ENCODE measurements around the gene UHRF2.

The UHRF2 gene

GRCh38 chr9:6409811-6410210, 3.2 kb upstream of the UHRF2 start:
- H3K27me3 ChIP-seq (replicated peaks; ENCODE audit: insufficient read depth, low read length) = no peaks in the 10 kb centered on the region
- no peak overlapping the region for H2AFZ ChIP-seq (ENCODE audit: low read length)

GRCh38 chr9:6410633-6411032, 2.4 kb upstream of the UHRF2 start:
- Histone ChIP-seq H2AFZ (ENCODE audit: low read length) (no peak overlapping the region), H3K79me2 (ENCODE audit: low read length) (peaks cover 24% of the 10 kb centered on the region), H3K9me3 (replicated peaks; ENCODE audit: insufficient read depth, low read length) (no peaks in the 10 kb centered on the region), H3K4me1 (ENCODE audit: low read length) (peaks cover 9% of the 10 kb centered on the region), H3F3A (ENCODE audit: insufficient read depth, low read length) (peaks cover 17% of the 10 kb centered on the region), H4K20me1 (ENCODE audit: insufficient read depth, low read length) (peaks cover 12% of the 10 kb centered on the region), H3K9ac (ENCODE audit: low read length) (no peak overlapping the region), H3K36me3 (replicated peaks; ENCODE audit: insufficient read depth, low read length) (no peaks in the 10 kb centered on the region), H3K27me3 (replicated peaks; ENCODE audit: insufficient read depth, low read length) (no peaks in the 10 kb centered on the region), H3K4me2 (ENCODE audit: low read depth, low read length) (no peak overlapping the region), H3K4me3 (ENCODE audit: low read length) (no peak overlapping the region), H3K27ac (ENCODE audit: low read length) (no peak overlapping the region), H3K9me2 (replicated peaks; ENCODE audit: insufficient read depth, low read length) (no peaks in the 10 kb centered on the region)
- no peak for DNase-seq
- no peak for TF ChIP-seq EZH2 (optimal IDR thresholded peaks at IDR 0.05; ENCODE audit: low read depth, low read length)
- TF ChIP-seq EZH2phosphoT487 (IDR thresholded peaks at IDR 0.05; ENCODE audit: low read length) = no peak

More at GRCh38 chr9:6409811-6410210, 3.2 kb upstream of the UHRF2 start:
- no peaks in the 10 kb centered on the region for H3K9me2 ChIP-seq (replicated peaks; ENCODE audit: insufficient read depth, low read length)
- H3K79me2 ChIP-seq (ENCODE audit: low read length) = peaks cover 16% of the 10 kb centered on the region
- no peak overlapping the region for H3K27ac ChIP-seq (ENCODE audit: low read length)
- no peak overlapping the region for H3K4me2 ChIP-seq (ENCODE audit: low read depth, low read length)
- H3K36me3 ChIP-seq (replicated peaks; ENCODE audit: insufficient read depth, low read length) = no peaks in the 10 kb centered on the region
- H3F3A ChIP-seq (ENCODE audit: insufficient read depth, low read length) = peaks cover 17% of the 10 kb centered on the region
- no peak overlapping the region for H3K4me3 ChIP-seq (ENCODE audit: low read length)
- 0 out of 2 replicates have a peak, but pooled peaks cover under 1% of the 10 kb centered on the region for H3K4me1 ChIP-seq (ENCODE audit: low read length)
- peaks cover 3% of the 10 kb centered on the region for H4K20me1 ChIP-seq (ENCODE audit: insufficient read depth, low read length)
- TF ChIP-seq EZH2 (optimal IDR thresholded peaks at IDR 0.05; ENCODE audit: low read depth, low read length) (no peak), EZH2phosphoT487 (IDR thresholded peaks at IDR 0.05; ENCODE audit: low read length) (no peak)
- no peak overlapping the region for H3K9ac ChIP-seq (ENCODE audit: low read length)
- H3K9me3 ChIP-seq (replicated peaks; ENCODE audit: insufficient read depth, low read length) = no peaks in the 10 kb centered on the region
- no peak for DNase-seq

- Histone ChIP-seq H3K9me2 (replicated peaks; ENCODE audit: insufficient read depth, low read length) (no peaks in the 10 kb centered on the region), H3K9ac (ENCODE audit: low read length) (peak overlapping the region; percentile 93), H4K20me1 (ENCODE audit: insufficient read depth, low read length) (peaks cover 31% of the 10 kb centered on the region), H3K36me3 (replicated peaks; ENCODE audit: insufficient read depth, low read length) (peaks cover 6% of the 10 kb centered on the region; the same call in 1 of the 2 replicates), H3F3A (ENCODE audit: insufficient read depth, low read length) (peaks cover 17% of the 10 kb centered on the region), H3K27ac (ENCODE audit: low read length) (peak overlapping the region; percentile 100; the same call in 1 of the 2 replicates), H3K27me3 (replicated peaks; ENCODE audit: insufficient read depth, low read length) (no peaks in the 10 kb centered on the region), H3K4me2 (ENCODE audit: low read depth, low read length) (peak overlapping the region; percentile 82), H3K79me2 (ENCODE audit: low read length) (peaks cover 54% of the 10 kb centered on the region), H2AFZ (ENCODE audit: low read length) (0 out of 2 replicates have a peak overlapping the region, but pooled peaks have one; percentile 15), H3K4me3 (ENCODE audit: low read length) (peak overlapping the region; percentile 91), H3K4me1 (ENCODE audit: low read length) (peaks cover 26% of the 10 kb centered on the region), H3K9me3 (replicated peaks; ENCODE audit: insufficient read depth, low read length) (no peaks in the 10 kb centered on the region)
- TF ChIP-seq CTCF (IDR thresholded peaks at IDR 0.05; ENCODE audit: low read length) (no peak), EZH2phosphoT487 (IDR thresholded peaks at IDR 0.05; ENCODE audit: low read length) (no peak), EZH2 (optimal IDR thresholded peaks at IDR 0.05; ENCODE audit: low read depth, low read length) (no peak)
- DNase-seq = peak; percentile 42
Measured at GRCh38 chr9:6413365-6414246, 607 bp downstream of the UHRF2 start.

- TF ChIP-seq EZH2phosphoT487 (IDR thresholded peaks at IDR 0.05; ENCODE audit: low read length) (no peak), CTCF (IDR thresholded peaks at IDR 0.05; ENCODE audit: low read length) (no peak), EZH2 (optimal IDR thresholded peaks at IDR 0.05; ENCODE audit: low read depth, low read length) (no peak)
- Histone ChIP-seq H2AFZ (ENCODE audit: low read length) (0 out of 2 replicates have a peak overlapping the region, but pooled peaks have one; percentile 15), H3K27ac (ENCODE audit: low read length) (peak overlapping the region; percentile 100; the same call in 1 of the 2 replicates), H3F3A (ENCODE audit: insufficient read depth, low read length) (peaks cover 17% of the 10 kb centered on the region), H3K27me3 (replicated peaks; ENCODE audit: insufficient read depth, low read length) (no peaks in the 10 kb centered on the region), H4K20me1 (ENCODE audit: insufficient read depth, low read length) (peaks cover 37% of the 10 kb centered on the region), H3K4me3 (ENCODE audit: low read length) (peak overlapping the region; percentile 91), H3K9me2 (replicated peaks; ENCODE audit: insufficient read depth, low read length) (no peaks in the 10 kb centered on the region), H3K79me2 (ENCODE audit: low read length) (peaks cover 60% of the 10 kb centered on the region), H3K4me2 (ENCODE audit: low read depth, low read length) (peak overlapping the region; percentile 82), H3K9me3 (replicated peaks; ENCODE audit: insufficient read depth, low read length) (no peaks in the 10 kb centered on the region), H3K9ac (ENCODE audit: low read length) (peak overlapping the region; percentile 93), H3K4me1 (ENCODE audit: low read length) (peaks cover 26% of the 10 kb centered on the region), H3K36me3 (replicated peaks; ENCODE audit: insufficient read depth, low read length) (peaks cover 6% of the 10 kb centered on the region; the same call in 1 of the 2 replicates)
- peak; percentile 27 for DNase-seq
Measured at GRCh38 chr9:6414247-6414641, 1.2 kb downstream of the UHRF2 start.

Data from MM.1S (cell line).